Measurements from ENCODE around the gene AKR1B1. TPM values are rescaled to one million over a fixed set of nuclear protein-coding genes. Genes with fewer than 3 reads are reported as not detected.
A peak's percentile ranks its signal among the peaks of the same experiment; 100 is the strongest.

AKR1B1 gene
- total and polyA plus RNA-seq, 2 of the 4 experiments (the other 2 are of a cell fraction) = 90.9 to 201 TPM

GRCh38 chr7:134447383-134447782 is 11.5 kb downstream of the AKR1B1 start:
- Histone ChIP-seq H4K20me1 (ENCODE audit: insufficient read depth, low read length) (no peaks in the 10 kb centered on the region), H2AK5ac (ENCODE audit: low read depth, low read length) (peak overlapping the region; percentile 61), H2BK120ac (ENCODE audit: low read depth, low read length) (peak overlapping the region; percentile 96), H3K79me1 (ENCODE audit: low read depth in 1 of 2, low read length in 2 of 2) (peaks cover 15 to 47% of the 10 kb centered on the region in 2 experiments; a peak in 3 of 4 replicates), H3K27me3 (ENCODE audit: control insufficient read depth, insufficient read depth, low read length) (no peaks in the 10 kb centered on the region), H4K91ac (ENCODE audit: insufficient read depth, low read depth, low read length) (peak overlapping the region; percentile 100; the same call in 1 of the 2 replicates), H3K9me1 (ENCODE audit: insufficient read depth, low read length) (peaks cover 33% of the 10 kb centered on the region), H3K23ac (ENCODE audit: low read depth, low read length) (no peak overlapping the region), H2BK20ac (ENCODE audit: low read depth, low read length) (peak overlapping the region; percentile 91), H3K9ac (ENCODE audit: low read depth, low read length) (no peak overlapping the region), H3K4me2 (ENCODE audit: low read depth, low read length) (no peak overlapping the region), H3K9me3 (ENCODE audit: control insufficient read depth, insufficient read depth, low read length) (no peaks in the 10 kb centered on the region), H2AK9ac (replicated peaks; ENCODE audit: low read depth, low read length, poor library complexity) (peak overlapping the region; percentile 15), H3K4me3 (ENCODE audit: insufficient read depth, low read depth, low read length) (no peak overlapping the region), H2BK5ac (ENCODE audit: low read depth, low read length, poor library complexity, severe bottlenecking) (no peak overlapping the region), H2AFZ (replicated peaks; ENCODE audit: low read length, poor library complexity) (peak overlapping the region; percentile 18), H3K18ac (ENCODE audit: low read depth, low read length) (no peak overlapping the region), H3K14ac (replicated peaks; ENCODE audit: low read depth, low read length) (peak overlapping the region; percentile 91; the same call in 1 of the 2 replicates), H3K4me1 (ENCODE audit: control insufficient read depth, insufficient read depth, low read length) (peaks cover 23% of the 10 kb centered on the region), H3K36me3 (ENCODE audit: control insufficient read depth, insufficient read depth, low read length) (peaks cover 73% of the 10 kb centered on the region), H3K56ac (ENCODE audit: extremely low read depth, insufficient read depth, low read length) (no peak overlapping the region), H3K4ac (ENCODE audit: low read depth, low read length) (peak overlapping the region; percentile 98), H4K8ac (ENCODE audit: low read depth in 2 of 2, low read length in 2 of 2) (peak overlapping the region; percentile 9 to 97; a peak in 2 of 4 replicates), H3K27ac (ENCODE audit: insufficient read depth, low read length) (peak overlapping the region; percentile 54; the same call in 1 of the 2 replicates), H2BK15ac (ENCODE audit: low read depth, low read length) (peak overlapping the region; percentile 79; the same call in 2 of the 3 replicates), H4K5ac (ENCODE audit: low read depth, low read length) (no peak overlapping the region)
- BruUV-seq (replicated peaks) = no TSS peak
- DNase-seq (no peak), ATAC-seq (ENCODE audit: low read depth) (no peak)
- WGBS, 2 experiments (ENCODE audit: extremely low coverage in 2 of 2, insufficient read length in 1 of 2) = 78% methylated on average over 3 of the region's 9 CpGs; no CpG with 5 or more reads in 1 of the 2 experiments
- in situ Hi-C loops (cut with MboI; ENCODE audit: low sequenced_read_pairs) = no loop called here
- intact Hi-C loops (cut with micrococcal nuclease) = no loop called here
- dilution Hi-C loops (cut with HindIII; ENCODE audit: low sequenced_read_pairs, unreplicated experiment) = no loop called here
- CTCF ChIA-PET = no interaction called here
- POLR2A ChIA-PET (ENCODE audit: unreplicated experiment) = no interaction called here
- no peak for TF ChIP-seq ELK1 (IDR thresholded peaks at IDR 0.05; ENCODE audit: borderline replicate concordance, low read depth, low read length)
- TF ChIP-seq MAFK (IDR thresholded peaks at IDR 0.05; ENCODE audit: low read depth, low read length) = no peak
- no peak for TF ChIP-seq RCOR1 (IDR thresholded peaks at IDR 0.05; ENCODE audit: insufficient replicate concordance, low read length)
- no peak for TF ChIP-seq SMC3 (IDR thresholded peaks at IDR 0.05; ENCODE audit: low read depth, low read length)
- no peak for TF ChIP-seq NFE2L2 (IDR thresholded peaks at IDR 0.05; ENCODE audit: low read depth, low read length)
- no peak for TF ChIP-seq CEBPB (IDR thresholded peaks at IDR 0.05; ENCODE audit: low read depth, low read length)
- no peak for TF ChIP-seq BHLHE40 (IDR thresholded peaks at IDR 0.05; ENCODE audit: low read depth, low read length)
- TF ChIP-seq CTCF (conservative IDR thresholded peaks at IDR 0.05; ENCODE audit: low read depth, low read length) = no peak
- no peak for TF ChIP-seq RFX5 (IDR thresholded peaks at IDR 0.05; ENCODE audit: low read depth, low read length)
- no peak for TF ChIP-seq FOS (IDR thresholded peaks at IDR 0.05; ENCODE audit: low read depth, low read length)
- TF ChIP-seq CHD1 (IDR thresholded peaks at IDR 0.05; ENCODE audit: low read depth, low read length) = no peak
- TF ChIP-seq RAD21 (IDR thresholded peaks at IDR 0.05; ENCODE audit: low read length) = no peak
- TF ChIP-seq MXI1 (IDR thresholded peaks at IDR 0.05; ENCODE audit: borderline replicate concordance, low read depth, low read length) = no peak
- no peak for TF ChIP-seq USF2 (IDR thresholded peaks at IDR 0.05; ENCODE audit: low read depth, low read length)
- no peak for TF ChIP-seq POLR2A (IDR thresholded peaks at IDR 0.05; ENCODE audit: low read depth, low read length)

All from IMR-90 (cell line).